D721Med (cell line): ENCODE results near the gene LITAFD.
"Not testable (repeated sequence)": the region's sequence is repeated elsewhere in the genome, so short reads cannot be mapped to it uniquely, and the experiment has no call there.

Source experiments
- DNase-seq: peaks from one replicate; pipeline ENCODE4 v3.0.0; 2011; ENCODE audit warnings: low spot score; ENCODE audit not compliant: insufficient read length
- FAIRE-seq: peaks from 2 replicates; lab custom pipeline; 2011; peaks lifted over from hg19 to GRCh38; lab: Jason Lieb, UNC
- TF ChIP-seq, protein P1 (sequence below): IDR thresholded peaks from 2 replicates; pipeline ENCODE4 v1.5.1; 2012; ENCODE audit warnings: mild to moderate bottlenecking, control low read depth; ENCODE audit not compliant: insufficient read depth; ENCODE audit errors: missing control alignments

LITAFD gene

DNA sequence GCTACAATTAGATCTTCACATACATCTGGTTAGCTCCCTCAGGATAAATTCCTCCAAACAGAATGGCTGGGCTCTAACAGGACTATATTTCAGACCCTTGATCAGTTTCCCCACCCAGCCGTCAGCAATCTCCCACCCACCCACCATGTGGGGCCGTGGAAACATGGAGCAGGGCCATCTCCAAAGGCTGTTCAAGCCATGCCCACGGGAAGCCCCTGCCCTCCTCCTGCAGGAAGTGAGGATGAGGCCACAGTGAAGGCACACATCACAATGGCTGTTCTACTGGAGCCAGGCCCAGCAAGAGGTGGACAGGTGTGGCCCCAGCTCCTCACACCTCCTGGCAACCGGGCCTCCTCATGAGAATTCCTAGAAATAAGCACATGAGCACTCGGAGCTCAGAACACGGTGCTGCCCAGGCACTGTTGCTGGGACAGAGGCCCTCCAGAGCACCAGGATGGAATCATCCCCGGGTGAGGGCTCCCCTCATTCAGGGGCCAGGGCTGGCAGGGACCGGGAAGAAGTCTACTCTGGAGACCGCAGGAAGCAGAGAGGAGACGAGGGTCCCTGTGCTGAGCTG is at the start of gene LITAFD:
LITAFD (plus strand) TSS at position 311 of the 577 bp plus-strand sequence. CDS start 2,005 bp downstream, outside the sequence.
- TF ChIP-seq, protein P1, sequence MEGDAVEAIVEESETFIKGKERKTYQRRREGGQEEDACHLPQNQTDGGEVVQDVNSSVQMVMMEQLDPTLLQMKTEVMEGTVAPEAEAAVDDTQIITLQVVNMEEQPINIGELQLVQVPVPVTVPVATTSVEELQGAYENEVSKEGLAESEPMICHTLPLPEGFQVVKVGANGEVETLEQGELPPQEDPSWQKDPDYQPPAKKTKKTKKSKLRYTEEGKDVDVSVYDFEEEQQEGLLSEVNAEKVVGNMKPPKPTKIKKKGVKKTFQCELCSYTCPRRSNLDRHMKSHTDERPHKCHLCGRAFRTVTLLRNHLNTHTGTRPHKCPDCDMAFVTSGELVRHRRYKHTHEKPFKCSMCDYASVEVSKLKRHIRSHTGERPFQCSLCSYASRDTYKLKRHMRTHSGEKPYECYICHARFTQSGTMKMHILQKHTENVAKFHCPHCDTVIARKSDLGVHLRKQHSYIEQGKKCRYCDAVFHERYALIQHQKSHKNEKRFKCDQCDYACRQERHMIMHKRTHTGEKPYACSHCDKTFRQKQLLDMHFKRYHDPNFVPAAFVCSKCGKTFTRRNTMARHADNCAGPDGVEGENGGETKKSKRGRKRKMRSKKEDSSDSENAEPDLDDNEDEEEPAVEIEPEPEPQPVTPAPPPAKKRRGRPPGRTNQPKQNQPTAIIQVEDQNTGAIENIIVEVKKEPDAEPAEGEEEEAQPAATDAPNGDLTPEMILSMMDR: no peak
- DNase-seq (no peak), FAIRE-seq (no peak)

DNA sequence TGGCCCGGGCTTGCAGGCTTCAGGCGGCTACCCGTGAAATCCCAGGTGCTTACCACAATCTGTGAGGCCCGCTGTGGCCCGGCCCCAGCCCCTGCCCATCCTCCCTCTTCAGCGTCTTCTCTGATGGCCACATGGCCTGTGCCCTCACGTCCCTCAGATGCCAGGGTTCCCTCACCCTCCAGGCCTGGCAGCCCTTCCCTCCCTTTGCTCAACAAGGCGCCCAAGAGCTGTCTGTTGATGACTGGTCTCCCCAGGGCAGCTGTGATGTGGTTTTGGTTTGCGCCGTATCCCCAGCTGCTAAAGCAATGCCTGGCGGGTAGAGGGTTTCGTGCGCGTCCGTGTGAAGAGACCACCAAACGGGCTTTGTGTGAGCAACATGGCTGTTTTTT is 49.4 kb upstream of the LITAFD start:
- FAIRE-seq (no peak), DNase-seq (no peak)
- TF ChIP-seq, protein P1: no peak

DNA sequence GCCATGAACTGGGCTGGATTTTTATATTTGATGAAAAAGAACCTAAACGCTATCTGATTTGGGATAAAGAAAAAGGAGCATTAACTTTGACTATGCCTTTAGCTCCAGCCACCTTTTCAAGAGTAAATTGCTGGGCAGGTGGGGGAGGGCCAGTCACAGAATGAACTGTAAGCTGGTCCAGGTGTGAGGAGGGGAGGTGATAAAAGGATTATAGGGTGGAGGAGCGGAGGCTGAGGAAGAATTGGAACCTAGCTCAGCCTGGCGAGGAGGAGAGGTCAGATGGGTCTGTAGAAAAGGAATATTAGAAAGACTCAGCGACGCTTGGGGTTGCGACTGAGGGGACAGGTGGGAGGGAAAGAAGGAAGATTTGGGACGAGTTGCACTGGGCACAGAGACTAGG is 45.4 kb upstream of the LITAFD start:
- DNase-seq, FAIRE-seq: not testable (repeated sequence)

DNA sequence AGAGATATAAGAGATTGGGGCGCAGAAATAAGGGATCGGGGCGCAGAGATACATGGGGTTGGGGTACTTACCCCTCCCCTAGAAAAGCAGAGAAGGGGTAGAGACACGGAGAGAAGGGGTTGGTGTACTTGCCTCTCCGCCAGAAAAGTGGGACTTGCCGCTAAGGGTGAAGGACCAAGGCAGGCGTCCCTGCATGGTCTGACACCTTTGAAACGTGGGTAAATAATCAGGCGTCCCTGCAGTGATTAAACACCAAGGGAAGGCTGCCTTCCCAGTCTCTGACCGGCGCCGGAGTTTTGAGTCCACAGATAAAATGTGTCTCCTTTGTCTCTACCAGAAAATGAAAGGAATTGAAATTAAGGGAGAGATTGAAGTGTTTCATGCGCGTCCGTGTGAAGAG is 44.6 kb upstream of the LITAFD start:
- DNase-seq: not testable (repeated sequence)

DNA sequence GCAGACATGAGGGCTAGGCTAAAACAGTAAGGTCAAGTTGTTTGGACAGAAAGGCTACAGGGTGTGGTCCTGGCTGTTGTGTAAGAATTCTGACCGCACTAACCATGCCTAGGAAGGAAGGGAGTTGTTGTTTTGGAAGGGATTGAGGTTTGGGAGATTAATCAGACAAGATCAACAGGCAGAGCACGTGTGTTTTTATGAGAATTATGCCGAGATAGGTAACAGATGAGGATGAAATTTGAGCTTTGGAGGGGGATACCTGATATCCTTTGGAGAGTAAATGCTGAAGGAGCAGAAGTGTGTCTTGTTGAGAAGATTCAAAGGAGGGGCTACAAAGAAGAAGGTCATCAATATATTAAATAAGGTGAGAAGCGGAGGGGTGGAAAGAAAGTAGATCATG is 40.1 kb upstream of the LITAFD start:
- FAIRE-seq, DNase-seq: not testable (repeated sequence)

More for the DNA sequence above, 44.6 kb upstream of the LITAFD start:
- not testable (repeated sequence) for FAIRE-seq

DNA sequence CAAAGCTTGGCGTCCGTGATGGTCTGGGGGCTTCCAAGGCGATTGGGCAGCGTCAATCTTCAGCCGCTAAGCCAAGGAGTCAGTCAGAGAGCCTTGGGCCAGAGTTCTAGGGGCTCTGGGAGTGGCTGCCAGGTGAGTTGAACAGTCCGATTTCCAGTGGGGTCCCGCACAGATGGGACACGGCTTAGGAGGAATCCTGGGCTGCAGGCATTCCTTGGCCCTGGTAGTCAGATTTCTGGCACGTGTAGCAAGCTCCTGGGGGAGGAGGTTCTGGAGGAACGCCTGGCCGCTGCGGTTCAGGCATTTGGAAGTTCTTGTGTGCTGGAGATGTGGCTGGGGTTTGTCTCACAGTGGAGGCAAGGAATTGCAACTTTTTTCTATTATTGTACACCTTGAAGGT is 38.9 kb upstream of the LITAFD start:
- not testable (repeated sequence) for DNase-seq, FAIRE-seq

DNA sequence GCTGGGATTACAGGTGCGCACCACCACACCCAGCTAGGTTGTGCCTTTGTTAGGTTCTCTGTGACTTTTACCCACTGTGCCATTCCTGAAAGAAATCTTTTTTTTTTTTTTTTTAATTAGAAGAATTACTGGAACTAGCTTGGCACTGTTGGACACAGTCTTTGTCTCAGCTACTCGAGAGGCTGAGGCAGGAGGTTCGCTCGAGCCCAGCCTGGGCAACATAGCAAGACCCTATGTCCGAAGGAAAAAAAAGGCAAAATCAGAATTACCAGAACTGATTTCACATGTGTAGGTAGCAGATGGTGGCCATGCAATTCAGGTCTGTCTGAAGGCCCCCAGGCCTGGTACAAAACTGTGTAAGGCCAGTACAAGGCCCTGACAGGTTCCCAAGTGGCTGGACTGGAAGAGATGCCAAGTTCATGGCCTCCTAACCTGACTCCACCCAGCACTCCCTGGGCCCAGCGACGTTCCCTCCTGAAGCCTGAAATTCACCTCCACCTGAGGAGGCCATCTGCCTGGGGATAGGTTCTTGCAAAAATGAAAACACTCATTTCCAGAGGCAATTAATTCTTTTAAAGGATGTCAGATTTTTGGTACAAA is 36.4 kb upstream of the LITAFD start:
- TF ChIP-seq, protein P1: no peak
- FAIRE-seq (no peak), DNase-seq (no peak)

DNA sequence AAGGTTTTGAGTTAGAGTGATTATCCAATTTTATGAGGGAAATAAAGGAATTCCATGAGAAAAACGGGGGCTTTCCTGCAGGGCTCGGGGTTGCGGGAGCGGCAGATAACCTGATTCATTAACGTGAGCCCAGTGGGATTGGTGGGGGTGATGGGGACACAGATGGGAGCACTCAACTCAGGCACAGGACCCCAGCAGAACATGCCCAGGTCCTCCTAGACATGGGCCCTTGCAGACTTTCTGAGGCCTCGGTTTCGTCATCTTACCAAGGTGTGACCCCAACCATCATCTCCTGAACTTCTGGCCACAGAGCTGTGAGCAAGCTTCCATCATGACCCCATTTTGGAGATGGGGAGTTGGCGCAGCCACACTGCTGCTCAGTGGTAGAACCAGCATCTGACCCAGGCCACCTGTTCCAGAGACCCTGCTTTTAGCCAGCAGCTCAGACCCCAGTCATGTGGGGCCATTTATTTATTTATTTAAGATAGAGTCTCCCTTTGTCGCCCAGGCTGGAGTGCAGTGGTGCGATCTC is 35.7 kb upstream of the LITAFD start:
- FAIRE-seq: no peak
- DNase-seq: no peak
- TF ChIP-seq, protein P1: no peak

DNA sequence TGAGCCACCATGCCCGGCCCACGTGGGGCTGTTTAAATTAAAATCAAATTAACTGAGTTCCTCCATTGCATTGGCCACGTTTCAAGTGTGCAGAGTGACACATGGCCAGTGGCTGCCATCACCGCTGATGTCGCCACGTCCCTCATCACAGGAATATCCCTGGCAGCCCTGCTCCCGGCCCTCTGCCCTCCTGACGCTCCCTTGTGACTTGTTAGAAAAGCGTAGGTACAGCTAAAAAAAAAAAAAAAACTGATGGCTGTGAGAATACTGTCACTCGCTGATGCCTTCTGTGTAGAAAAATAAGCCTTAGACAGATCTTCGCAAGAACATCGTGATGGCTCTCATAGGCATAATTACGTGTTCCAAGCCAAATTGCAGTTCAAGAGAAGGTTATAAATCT is 35.0 kb upstream of the LITAFD start:
- DNase-seq: no peak

More for the DNA sequence above, 35.0 kb upstream of the LITAFD start:
- FAIRE-seq: no peak
- TF ChIP-seq, protein P1: no peak
